HUDEP-2 (cell line): ENCODE data around the gene C22orf39.

ENCODE experiments used
- DNase-seq, 76 experiments: peaks; one replicate each; lab custom pipeline; 2025; ENCODE audit not compliant: unreplicated experiment in 76 of 76; lab: John Stamatoyannopoulos, UW

Gene C22orf39

GRCh38 chr22:19434401-19434800 is 13.1 kb downstream of the C22orf39 start:
- DNase-seq = no peak

GRCh38 chr22:19432133-19432851 is 15.2 kb downstream of the C22orf39 start, which contains the start of gene MRPL40:
Gene MRPL40 (plus strand): TSS chr22:19432545. CDS start chr22:19432555, 10 bp downstream.
- peak in 75 of 76 experiments; percentile 56 to 97 (median 92) for DNase-seq

- DNase-seq = peak in 68 of 76 experiments; percentile 10 to 81 (median 62)
Observed at GRCh38 chr22:19431649-19432132, 15.8 kb downstream of the C22orf39 start, which contains the start of gene HIRA. Gene HIRA (minus strand): TSS chr22:19431733. CDS start chr22:19431476, 257 bp downstream.

- peak in 28 of 76 experiments; percentile 11 to 70 (median 36) for DNase-seq
Observed at GRCh38 chr22:19430890-19431541, 16.5 kb downstream of the C22orf39 start.

GRCh38 chr22:19429950-19430889 is 17.3 kb downstream of the C22orf39 start:
- DNase-seq = peak in 72 of 76 experiments; percentile 14 to 83 (median 63)

GRCh38 chr22:19424186-19424500 is 23.4 kb downstream of the C22orf39 start:
- DNase-seq = no peak

GRCh38 chr22:19422440-19423301 is 24.8 kb downstream of the C22orf39 start:
- DNase-seq = no peak

GRCh38 chr22:19420321-19420720 is 27.2 kb downstream of the C22orf39 start:
- no peak for DNase-seq

GRCh38 chr22:19419464-19420178 is 27.9 kb downstream of the C22orf39 start:
- DNase-seq = peak in 73 of 76 experiments; percentile 15 to 88 (median 60)

GRCh38 chr22:19419086-19419463 is 28.4 kb downstream of the C22orf39 start:
- peak in 71 of 76 experiments; percentile 21 to 84 (median 63) for DNase-seq

- no peak for DNase-seq
Observed at GRCh38 chr22:19412923-19413322, 34.6 kb downstream of the C22orf39 start.

- DNase-seq = no peak
Observed at GRCh38 chr22:19412478-19412877, 35.0 kb downstream of the C22orf39 start.

GRCh38 chr22:19411690-19412045 is 35.8 kb downstream of the C22orf39 start:
- no peak for DNase-seq

- DNase-seq = no peak
Observed at GRCh38 chr22:19410941-19411689, 36.4 kb downstream of the C22orf39 start.

GRCh38 chr22:19407649-19408606 is 39.6 kb downstream of the C22orf39 start:
- peak in 72 of 76 experiments; percentile 11 to 81 (median 58) for DNase-seq

GRCh38 chr22:19406846-19407245 is 40.7 kb downstream of the C22orf39 start:
- DNase-seq = no peak

GRCh38 chr22:19406281-19406811 is 41.2 kb downstream of the C22orf39 start:
- no peak for DNase-seq
